Measurements from ENCODE around the gene GLRX5. TPM values are rescaled to one million over a fixed set of nuclear protein-coding genes. Genes with fewer than 3 reads are reported as not detected.

GLRX5 gene
- total RNA-seq, 1 donor from 2014 or later, result 51.4 TPM

- no peak for DNase-seq (ENCODE audit: low read depth)
- H3K4me3 ChIP-seq (ENCODE audit: low read depth, low read length), result no peak overlapping the region
- TF ChIP-seq CTCF (conservative IDR thresholded peaks at IDR 0.05; ENCODE audit: low read depth, low read length), result no peak
Measured at GRCh38 chr14:95540236-95540855, 5.5 kb downstream of the GLRX5 start.

GRCh38 chr14:95541346-95541745 is 6.5 kb downstream of the GLRX5 start:
- no peak overlapping the region for H3K4me3 ChIP-seq (ENCODE audit: low read depth, low read length)
- no peak for TF ChIP-seq CTCF (conservative IDR thresholded peaks at IDR 0.05; ENCODE audit: low read depth, low read length)
- no peak for DNase-seq (ENCODE audit: low read depth)

GRCh38 chr14:95541932-95542930 is 7.4 kb downstream of the GLRX5 start:
- no peak overlapping the region for H3K4me3 ChIP-seq (ENCODE audit: low read depth, low read length)
- no peak for TF ChIP-seq CTCF (conservative IDR thresholded peaks at IDR 0.05; ENCODE audit: low read depth, low read length)
- no peak for DNase-seq (ENCODE audit: low read depth)

GRCh38 chr14:95543021-95543420 is 8.2 kb downstream of the GLRX5 start:
- TF ChIP-seq CTCF (conservative IDR thresholded peaks at IDR 0.05; ENCODE audit: low read depth, low read length), result no peak

GRCh38 chr14:95544588-95544987 is 9.7 kb downstream of the GLRX5 start:
- DNase-seq (ENCODE audit: low read depth), result no peak
- no peak for TF ChIP-seq CTCF (conservative IDR thresholded peaks at IDR 0.05; ENCODE audit: low read depth, low read length)
- no peak overlapping the region for H3K4me3 ChIP-seq (ENCODE audit: low read depth, low read length)

More at GRCh38 chr14:95543021-95543420, 8.2 kb downstream of the GLRX5 start:
- H3K4me3 ChIP-seq (ENCODE audit: low read depth, low read length), result no peak overlapping the region
- no peak for DNase-seq (ENCODE audit: low read depth)

- DNase-seq (ENCODE audit: low read depth), result peak; percentile 77
- no peak overlapping the region for H3K4me3 ChIP-seq (ENCODE audit: low read depth, low read length)
- TF ChIP-seq CTCF (conservative IDR thresholded peaks at IDR 0.05; ENCODE audit: low read depth, low read length), result no peak
Measured at GRCh38 chr14:95545515-95546168, 10.8 kb downstream of the GLRX5 start.
